Eye (tissue), 1 donor: ENCODE data around the gene HDAC5.
"Not testable (repeated sequence)": the region's sequence is repeated elsewhere in the genome, so short reads cannot be mapped to it uniquely, and the experiment has no call there.

Experiments
- DNase-seq: peaks from one replicate; pipeline ENCODE4 v3.0.0-alpha.2; 2015

HDAC5 gene

GRCh38 chr17:44066204-44066930 lies 57.1 kb downstream of the HDAC5 start, which contains the start of gene LSM12:
TSS of gene LSM12 (minus strand) at chr17:44066671. CDS start at chr17:44066587, 84 bp downstream.
- DNase-seq, result peak; percentile 96

GRCh38 chr17:44065668-44066203 lies 57.7 kb downstream of the HDAC5 start:
- DNase-seq, result no peak

- DNase-seq, result no peak
Measured at GRCh38 chr17:44063704-44064639, 59.5 kb downstream of the HDAC5 start.

GRCh38 chr17:44062871-44063270 lies 60.6 kb downstream of the HDAC5 start:
- DNase-seq, result no peak

- no peak for DNase-seq
Measured at GRCh38 chr17:44061446-44061845, 62.0 kb downstream of the HDAC5 start.

GRCh38 chr17:44059101-44059892 lies 64.1 kb downstream of the HDAC5 start:
- no peak for DNase-seq

- DNase-seq, result no peak
Measured at GRCh38 chr17:44053125-44053872, 70.1 kb downstream of the HDAC5 start.

GRCh38 chr17:44049294-44050060 lies 74.0 kb downstream of the HDAC5 start:
- DNase-seq, result peak; percentile 65

- DNase-seq, result not testable (repeated sequence)
Measured at GRCh38 chr17:44046893-44047292, 76.5 kb downstream of the HDAC5 start.

- no peak for DNase-seq
Measured at GRCh38 chr17:44045486-44045885, 78.0 kb downstream of the HDAC5 start.

- no peak for DNase-seq
Measured at GRCh38 chr17:44044071-44044470, 79.4 kb downstream of the HDAC5 start.

GRCh38 chr17:44043272-44043696 lies 80.2 kb downstream of the HDAC5 start:
- no peak for DNase-seq

- DNase-seq, result no peak
Measured at GRCh38 chr17:44039829-44040635, 83.4 kb downstream of the HDAC5 start.

GRCh38 chr17:44038604-44039011 lies 84.8 kb downstream of the HDAC5 start:
- DNase-seq, result peak; percentile 21

- DNase-seq, result no peak
Measured at GRCh38 chr17:44037471-44037870, 86.0 kb downstream of the HDAC5 start.

GRCh38 chr17:44034688-44035087 lies 88.8 kb downstream of the HDAC5 start:
- not testable (repeated sequence) for DNase-seq

GRCh38 chr17:44033861-44034408 lies 89.5 kb downstream of the HDAC5 start:
- no peak for DNase-seq

GRCh38 chr17:44030482-44030881 lies 93.0 kb downstream of the HDAC5 start:
- no peak for DNase-seq

GRCh38 chr17:44029736-44030135 lies 93.7 kb downstream of the HDAC5 start:
- no peak for DNase-seq
